ENCODE data around the gene CHPF2. TPM values are rescaled to one million over a fixed set of nuclear protein-coding genes. Genes with fewer than 3 reads are reported as not detected.

The CHPF2 gene
- total RNA-seq, 1 donor from 2014 or later = 25.0 TPM

DNA sequence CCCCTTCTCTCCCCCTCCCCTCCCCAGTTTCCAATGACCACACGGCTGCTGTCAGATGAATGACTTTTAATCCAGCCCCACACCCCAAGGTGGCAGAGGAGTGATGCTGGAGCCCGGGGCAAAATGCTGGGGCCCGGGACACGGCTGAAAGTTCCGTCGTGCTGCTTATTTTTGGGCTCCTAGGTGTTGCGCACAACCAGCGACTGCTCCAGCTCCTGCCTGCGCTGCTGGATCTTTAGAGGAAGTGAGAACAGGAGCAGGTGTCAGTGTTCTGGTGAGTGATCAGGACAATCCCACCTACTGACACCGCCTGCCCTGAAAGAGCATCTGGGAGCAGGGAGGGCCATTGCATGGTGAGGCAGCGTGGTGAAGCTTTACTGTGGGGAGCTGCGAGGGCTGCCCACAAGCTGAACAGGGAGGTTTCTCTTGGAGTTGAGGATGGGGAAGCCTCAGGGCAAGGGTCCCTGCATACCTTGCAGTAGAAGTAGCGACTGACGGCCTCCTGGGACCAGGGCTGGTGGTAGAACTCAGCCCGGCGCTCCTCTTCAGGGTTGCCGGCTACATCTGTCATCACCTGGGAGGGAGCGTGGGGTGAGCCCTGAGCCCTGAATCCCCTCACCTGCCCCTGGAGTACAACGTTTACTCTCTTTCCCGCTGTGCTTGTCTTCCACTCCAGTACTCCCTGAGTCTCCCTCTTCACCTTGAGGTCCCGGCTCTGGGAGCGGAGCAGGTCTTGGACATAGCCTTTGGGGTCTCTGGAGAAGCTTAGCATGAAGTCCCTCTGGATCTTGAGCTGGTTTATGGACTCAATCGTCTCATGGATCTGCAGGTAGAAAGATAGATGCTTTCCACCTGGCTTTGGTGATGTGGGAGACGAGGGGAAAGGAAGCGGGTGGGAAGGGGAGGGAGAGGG lies 6.9 kb downstream of the CHPF2 start:
- FAIRE-seq (peak; percentile 47), DNase-seq (ENCODE audit: low read depth) (no peak)
- no peak overlapping the region for H3K4me3 ChIP-seq (ENCODE audit: low read depth, low read length)
- H3K27me3 ChIP-seq (ENCODE audit: control insufficient read depth, insufficient read depth, low read length) = no peaks in the 10 kb centered on the region
- H3K36me3 ChIP-seq (ENCODE audit: control insufficient read depth, insufficient read depth, low read length) = peaks cover 23% of the 10 kb centered on the region
- TF ChIP-seq, protein P1, sequence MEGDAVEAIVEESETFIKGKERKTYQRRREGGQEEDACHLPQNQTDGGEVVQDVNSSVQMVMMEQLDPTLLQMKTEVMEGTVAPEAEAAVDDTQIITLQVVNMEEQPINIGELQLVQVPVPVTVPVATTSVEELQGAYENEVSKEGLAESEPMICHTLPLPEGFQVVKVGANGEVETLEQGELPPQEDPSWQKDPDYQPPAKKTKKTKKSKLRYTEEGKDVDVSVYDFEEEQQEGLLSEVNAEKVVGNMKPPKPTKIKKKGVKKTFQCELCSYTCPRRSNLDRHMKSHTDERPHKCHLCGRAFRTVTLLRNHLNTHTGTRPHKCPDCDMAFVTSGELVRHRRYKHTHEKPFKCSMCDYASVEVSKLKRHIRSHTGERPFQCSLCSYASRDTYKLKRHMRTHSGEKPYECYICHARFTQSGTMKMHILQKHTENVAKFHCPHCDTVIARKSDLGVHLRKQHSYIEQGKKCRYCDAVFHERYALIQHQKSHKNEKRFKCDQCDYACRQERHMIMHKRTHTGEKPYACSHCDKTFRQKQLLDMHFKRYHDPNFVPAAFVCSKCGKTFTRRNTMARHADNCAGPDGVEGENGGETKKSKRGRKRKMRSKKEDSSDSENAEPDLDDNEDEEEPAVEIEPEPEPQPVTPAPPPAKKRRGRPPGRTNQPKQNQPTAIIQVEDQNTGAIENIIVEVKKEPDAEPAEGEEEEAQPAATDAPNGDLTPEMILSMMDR (IDR thresholded peaks at IDR 0.05; ENCODE audit: insufficient read depth, low read length, severe bottlenecking) = no peak

DNA sequence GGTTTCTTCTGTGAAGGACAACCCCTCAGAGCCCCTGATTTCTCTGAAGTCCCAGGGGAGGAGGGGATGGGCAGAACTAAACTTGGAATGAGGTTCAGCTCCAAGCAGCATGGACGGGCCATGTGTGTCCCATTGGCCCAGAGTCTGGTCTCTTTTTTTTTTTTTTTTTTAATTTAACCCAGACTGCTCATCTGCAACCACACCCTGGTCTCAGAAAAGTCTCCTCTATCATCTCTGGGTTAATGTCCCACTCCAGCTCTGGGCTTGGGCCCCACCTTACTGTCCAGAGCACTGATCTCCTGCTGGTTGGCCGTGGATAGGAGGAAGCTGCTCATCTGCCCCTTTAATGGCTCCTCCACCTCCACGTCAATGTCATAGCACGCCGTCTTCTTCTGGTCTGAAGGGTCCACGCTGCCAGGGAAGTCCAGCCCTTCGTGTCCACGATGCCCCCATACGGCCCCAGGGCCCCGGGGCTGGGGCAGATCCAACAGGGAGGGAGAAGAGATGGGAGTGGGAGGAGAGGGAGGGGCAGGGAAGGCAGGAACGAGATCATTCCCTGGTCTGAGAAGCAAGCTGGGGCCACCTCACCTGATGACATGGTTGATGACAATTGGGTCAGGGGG lies 7.7 kb downstream of the CHPF2 start:
- H3K36me3 ChIP-seq (ENCODE audit: control insufficient read depth, insufficient read depth, low read length) = peaks cover 21% of the 10 kb centered on the region
- TF ChIP-seq, protein P1 (IDR thresholded peaks at IDR 0.05; ENCODE audit: insufficient read depth, low read length, severe bottlenecking) = no peak
- no peak for DNase-seq (ENCODE audit: low read depth)
- no peak overlapping the region for H3K4me3 ChIP-seq (ENCODE audit: low read depth, low read length)
- peaks cover 3% of the 10 kb centered on the region for H3K27me3 ChIP-seq (ENCODE audit: control insufficient read depth, insufficient read depth, low read length)
- FAIRE-seq = no peak

DNA sequence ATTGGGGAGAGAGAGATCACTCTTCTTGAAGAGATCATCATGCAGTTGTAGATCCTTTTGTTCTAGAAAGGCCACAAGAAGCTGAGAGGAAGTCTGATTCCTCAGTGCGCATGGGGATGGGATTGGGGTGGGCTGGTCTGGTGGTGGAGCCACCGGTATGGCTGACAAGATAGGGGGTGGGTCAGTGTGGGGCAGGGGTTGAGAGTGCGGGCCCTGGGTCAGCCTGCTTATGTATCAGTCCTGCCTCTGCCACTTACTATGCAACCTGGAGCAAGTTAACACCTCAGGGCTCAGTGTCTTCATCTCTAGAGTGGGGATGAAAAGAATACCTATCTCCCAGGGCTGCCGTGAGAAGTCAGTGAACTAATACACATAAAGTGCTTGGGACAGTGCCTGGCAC lies 8.3 kb downstream of the CHPF2 start:
- Histone ChIP-seq H3K4me3 (ENCODE audit: low read depth, low read length) (no peak overlapping the region), H3K36me3 (ENCODE audit: control insufficient read depth, insufficient read depth, low read length) (peaks cover 16% of the 10 kb centered on the region), H3K27me3 (ENCODE audit: control insufficient read depth, insufficient read depth, low read length) (peaks cover 3% of the 10 kb centered on the region)
- no peak for FAIRE-seq
- TF ChIP-seq, protein P1 (IDR thresholded peaks at IDR 0.05; ENCODE audit: insufficient read depth, low read length, severe bottlenecking) = no peak
- no peak for DNase-seq (ENCODE audit: low read depth)

DNA sequence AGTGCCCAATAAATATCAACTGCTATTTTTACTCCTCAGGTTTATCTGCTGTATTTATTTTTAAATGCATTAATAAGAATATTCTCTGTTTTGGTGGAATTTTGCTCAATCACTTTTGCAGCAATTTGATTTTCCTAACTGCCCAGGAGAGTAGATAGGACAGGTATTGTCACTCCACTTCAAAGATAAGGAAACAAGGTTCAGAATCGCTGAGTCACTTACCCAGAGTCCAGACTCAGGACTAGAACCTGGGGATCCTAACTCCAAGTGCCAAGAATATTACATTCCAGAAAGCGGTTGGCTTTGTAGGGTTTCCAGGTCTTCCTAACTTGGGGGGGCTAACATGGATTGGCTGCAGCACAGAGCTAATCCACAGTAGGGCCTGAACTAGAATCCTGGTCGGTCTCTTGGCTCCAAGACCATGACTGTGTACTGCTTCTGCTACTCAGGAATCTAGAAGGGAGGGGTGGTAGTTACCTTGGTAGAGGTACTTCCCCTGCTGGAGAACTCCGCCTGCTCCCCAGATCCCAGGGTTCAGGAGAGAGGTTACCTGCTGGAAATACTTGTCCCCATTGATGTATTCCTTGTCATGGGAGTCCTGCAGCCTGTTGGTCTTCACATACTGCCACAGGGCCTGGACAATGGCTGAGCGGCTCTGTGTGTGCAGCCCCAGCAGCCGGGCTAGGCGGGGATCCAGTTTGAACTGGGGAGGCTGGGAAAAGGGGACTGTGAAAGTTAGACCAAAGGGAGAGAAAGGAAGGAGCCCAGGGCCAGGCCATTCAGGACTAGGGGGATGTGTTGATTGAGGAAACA lies 8.9 kb downstream of the CHPF2 start:
- TF ChIP-seq, protein P1 (IDR thresholded peaks at IDR 0.05; ENCODE audit: insufficient read depth, low read length, severe bottlenecking) = no peak
- Histone ChIP-seq H3K36me3 (ENCODE audit: control insufficient read depth, insufficient read depth, low read length) (peaks cover 13% of the 10 kb centered on the region), H3K27me3 (ENCODE audit: control insufficient read depth, insufficient read depth, low read length) (peaks cover 6% of the 10 kb centered on the region), H3K4me3 (ENCODE audit: low read depth, low read length) (no peak overlapping the region)
- FAIRE-seq (no peak), DNase-seq (ENCODE audit: low read depth) (no peak)

GRCh38 chr7:151241755-151242096 lies 9.4 kb downstream of the CHPF2 start:
- DNase-seq (ENCODE audit: low read depth) (no peak), FAIRE-seq (peak; percentile 18)
- peaks cover 13% of the 10 kb centered on the region for H3K36me3 ChIP-seq (ENCODE audit: control insufficient read depth, insufficient read depth, low read length)
- TF ChIP-seq, protein P1 (IDR thresholded peaks at IDR 0.05; ENCODE audit: insufficient read depth, low read length, severe bottlenecking) = no peak
- H3K4me3 ChIP-seq (ENCODE audit: low read depth, low read length) = no peak overlapping the region
- H3K27me3 ChIP-seq (ENCODE audit: control insufficient read depth, insufficient read depth, low read length) = peaks cover 7% of the 10 kb centered on the region

Measured in bronchial epithelial cell (primary cell).